LNCAP (cell line): Measurements from ENCODE around the gene OSBPL10.

Experiments used
- TF ChIP-seq, protein P1 (sequence below): fragments of 450-650 bp; IDR thresholded peaks from 2 replicates; pipeline ENCODE4 v1.5.1; 2017; ENCODE audit warnings: mild to moderate bottlenecking

Gene OSBPL10

DNA sequence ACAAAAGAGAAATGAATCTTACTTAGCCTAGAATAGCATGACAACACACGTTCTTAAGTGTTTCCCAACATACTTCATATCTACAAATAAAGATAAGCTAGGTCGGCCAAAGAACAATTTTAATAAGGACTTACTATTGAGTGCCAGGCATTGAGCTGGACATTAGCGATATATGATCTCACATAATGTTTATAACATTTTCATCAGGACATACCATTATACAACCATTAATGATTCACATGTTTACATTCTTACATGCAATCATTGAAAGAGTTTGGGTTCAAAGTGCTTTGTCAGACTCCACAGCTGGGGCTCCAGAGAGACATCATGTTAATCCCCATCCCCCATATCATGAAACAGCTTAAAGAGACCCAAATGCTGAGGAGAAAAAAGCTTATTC, 259.4 kb downstream of the OSBPL10 start:
- TF ChIP-seq, protein P1, sequence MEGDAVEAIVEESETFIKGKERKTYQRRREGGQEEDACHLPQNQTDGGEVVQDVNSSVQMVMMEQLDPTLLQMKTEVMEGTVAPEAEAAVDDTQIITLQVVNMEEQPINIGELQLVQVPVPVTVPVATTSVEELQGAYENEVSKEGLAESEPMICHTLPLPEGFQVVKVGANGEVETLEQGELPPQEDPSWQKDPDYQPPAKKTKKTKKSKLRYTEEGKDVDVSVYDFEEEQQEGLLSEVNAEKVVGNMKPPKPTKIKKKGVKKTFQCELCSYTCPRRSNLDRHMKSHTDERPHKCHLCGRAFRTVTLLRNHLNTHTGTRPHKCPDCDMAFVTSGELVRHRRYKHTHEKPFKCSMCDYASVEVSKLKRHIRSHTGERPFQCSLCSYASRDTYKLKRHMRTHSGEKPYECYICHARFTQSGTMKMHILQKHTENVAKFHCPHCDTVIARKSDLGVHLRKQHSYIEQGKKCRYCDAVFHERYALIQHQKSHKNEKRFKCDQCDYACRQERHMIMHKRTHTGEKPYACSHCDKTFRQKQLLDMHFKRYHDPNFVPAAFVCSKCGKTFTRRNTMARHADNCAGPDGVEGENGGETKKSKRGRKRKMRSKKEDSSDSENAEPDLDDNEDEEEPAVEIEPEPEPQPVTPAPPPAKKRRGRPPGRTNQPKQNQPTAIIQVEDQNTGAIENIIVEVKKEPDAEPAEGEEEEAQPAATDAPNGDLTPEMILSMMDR = no peak

DNA sequence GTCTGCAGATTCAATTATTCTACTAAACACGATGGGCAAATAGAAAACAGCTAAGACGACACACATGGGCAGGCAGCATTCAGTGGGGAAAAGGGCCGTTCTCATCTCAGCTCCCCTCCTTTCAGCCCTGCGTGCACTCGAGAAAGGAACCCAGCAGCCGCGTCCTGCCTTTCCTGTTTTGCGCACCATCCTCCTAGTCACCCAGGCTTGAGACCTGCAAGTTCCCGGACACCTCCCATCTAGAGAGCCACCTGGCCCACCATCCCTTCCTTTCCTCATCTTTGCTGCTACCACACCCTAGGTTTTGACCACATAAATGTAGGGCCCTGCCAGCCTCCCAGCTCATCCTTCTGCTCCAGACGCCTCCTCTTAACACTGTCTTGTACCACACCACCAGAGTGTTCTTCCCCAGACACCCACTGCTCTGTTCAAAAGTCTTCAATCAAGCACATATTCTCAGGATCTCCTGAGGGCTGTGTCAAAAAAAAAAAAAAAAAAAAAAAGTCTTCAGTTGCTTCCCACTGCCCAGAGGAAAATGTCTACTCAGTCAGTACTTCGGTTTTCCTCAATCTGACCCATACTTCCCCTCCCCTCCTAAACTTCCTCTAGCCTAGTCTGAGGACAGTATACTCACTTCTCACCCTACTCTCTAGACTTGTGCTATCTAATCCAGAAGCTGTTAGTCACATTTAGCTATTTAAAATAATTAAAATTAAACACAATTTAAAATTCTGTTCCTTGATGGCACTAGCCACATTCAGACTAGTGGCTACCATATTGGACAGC, 266.4 kb downstream of the OSBPL10 start:
- TF ChIP-seq, protein P1 = no peak

DNA sequence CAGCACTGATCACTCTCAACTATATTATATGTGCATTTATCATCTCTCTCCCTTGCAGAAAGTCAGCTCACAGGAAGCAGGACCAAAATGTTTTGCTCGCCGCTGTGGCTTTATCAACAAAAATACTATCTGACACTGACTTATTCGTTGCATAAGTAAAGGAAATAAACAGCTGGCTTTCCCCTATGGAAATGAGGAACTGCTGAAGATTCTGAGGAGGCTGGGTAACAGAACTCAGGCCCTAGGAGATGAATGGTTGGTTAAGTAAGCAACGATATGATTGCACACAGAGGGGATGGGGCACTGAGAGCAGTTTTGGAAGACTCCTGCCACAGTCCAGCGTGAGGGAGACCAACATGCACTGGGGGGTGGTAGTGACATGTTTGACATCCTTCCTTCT, 267.2 kb downstream of the OSBPL10 start:
- TF ChIP-seq, protein P1 = no peak

DNA sequence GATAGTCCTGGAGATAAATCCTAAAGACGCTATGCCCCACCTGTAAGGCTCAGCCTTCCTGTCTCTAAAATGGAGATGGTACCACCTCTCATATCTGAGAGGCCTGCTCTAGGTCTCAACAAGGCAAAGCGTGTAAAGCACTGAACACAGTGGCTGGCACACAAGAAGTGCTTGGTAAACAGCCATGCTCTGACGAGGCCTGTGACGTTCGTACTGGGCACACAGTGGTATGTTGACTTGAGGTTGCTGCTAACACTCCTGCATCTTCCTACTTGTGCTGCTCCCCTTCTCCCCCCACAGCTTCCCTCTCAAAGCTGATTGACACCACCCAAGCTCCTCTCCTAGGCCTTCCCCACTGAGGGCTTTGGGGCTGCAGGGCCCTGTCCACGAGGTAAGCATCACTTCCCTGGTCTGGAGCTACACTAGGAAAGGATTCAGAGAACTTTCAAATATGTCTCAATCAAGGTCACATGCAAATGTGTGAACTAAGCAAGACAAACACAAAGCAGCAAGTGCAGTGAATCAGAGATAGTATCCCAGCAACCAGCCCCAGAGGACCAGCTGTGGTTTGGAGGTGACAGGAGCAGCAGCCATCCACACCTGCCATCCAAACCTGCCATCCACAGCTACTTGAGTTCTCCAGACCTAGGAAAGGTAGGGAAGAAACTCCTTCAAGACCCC, 270.8 kb downstream of the OSBPL10 start:
- TF ChIP-seq, protein P1 = no peak

DNA sequence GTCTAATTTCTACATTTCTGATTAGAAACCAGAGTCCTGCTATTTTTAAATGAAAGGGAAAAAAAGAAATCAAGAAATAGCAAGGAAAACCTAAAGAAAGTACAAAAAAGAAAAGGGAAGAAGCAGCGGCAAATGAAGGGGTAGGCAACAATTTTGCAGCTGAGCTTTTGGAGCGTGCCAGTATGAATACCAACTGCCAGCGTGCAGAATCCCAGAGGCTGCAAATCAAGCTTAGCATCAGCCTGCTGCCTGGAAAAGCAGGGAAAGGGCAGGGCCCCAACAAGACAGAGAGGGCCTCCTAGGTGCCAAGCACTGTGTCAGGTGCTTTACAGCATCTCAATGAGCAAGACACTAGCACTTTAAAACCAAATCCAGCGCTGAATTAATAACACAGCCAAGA, 271.5 kb downstream of the OSBPL10 start:
- TF ChIP-seq, protein P1 = no peak

DNA sequence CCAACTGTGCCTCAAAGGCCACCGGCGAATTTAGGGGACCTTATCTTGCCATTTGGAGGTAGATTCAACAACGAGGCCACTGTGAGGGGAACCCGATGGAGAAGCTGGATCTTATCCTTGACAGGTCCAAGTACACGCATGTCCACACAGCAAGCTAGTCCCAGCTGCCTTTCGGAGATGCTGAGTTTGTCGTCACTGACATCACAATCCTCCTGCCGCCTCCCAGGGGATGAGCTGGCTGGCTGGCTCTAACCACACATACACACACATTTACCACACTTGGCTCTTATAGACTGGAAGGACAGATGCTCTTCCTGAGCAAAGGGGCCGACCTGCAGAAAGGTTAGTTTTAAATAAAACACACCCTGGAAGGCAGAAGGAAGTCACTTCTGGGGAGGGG, 272.1 kb downstream of the OSBPL10 start:
- TF ChIP-seq, protein P1 = no peak

DNA sequence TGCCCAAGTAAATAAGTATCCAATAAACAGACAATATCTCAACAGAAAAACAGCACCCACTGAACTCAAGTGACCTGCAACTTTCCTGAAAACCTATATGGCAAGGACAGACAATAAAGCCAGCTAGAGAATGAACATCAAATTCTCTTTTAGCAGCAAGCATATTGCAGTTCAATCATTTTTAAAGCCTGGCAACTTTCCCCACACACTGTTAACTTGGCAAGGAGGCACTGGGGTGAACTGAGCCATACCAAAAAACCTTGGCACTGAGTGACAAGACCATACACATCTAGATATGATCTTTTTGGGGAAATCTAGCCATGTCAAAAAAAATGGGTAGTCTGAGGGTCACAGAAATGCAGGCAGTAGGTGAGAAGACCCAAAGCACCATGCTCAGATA, 273.8 kb downstream of the OSBPL10 start:
- TF ChIP-seq, protein P1 = no peak
